Heart right ventricle (tissue), 16 donors: ENCODE measurements around the gene FZD1. TPM values are rescaled to one million over a fixed set of nuclear protein-coding genes. Genes with fewer than 3 reads are reported as not detected.
A peak's percentile ranks its signal among the peaks of the same experiment; 100 is the strongest.

Experiments
- ATAC-seq, 8 donors: fragments of 200-7000 bp; cut with Tn5 transposase; one replicate each; pipeline ENCODE4 v1.9.1; 2020; ENCODE audit warnings: mild to moderate bottlenecking in 8 of 8, moderate library complexity in 8 of 8, moderate number of reproducible peaks in 1 of 8
- DNase-seq, 2 donors: peaks; one replicate each; pipeline ENCODE4 v3.0.0-alpha.2; 2020
- H3K27ac ChIP-seq, 10 donors: fragments of 200-600 bp; sonication (generic) in 2 of 10; one replicate each; pipeline versions ENCODE4 v1.5.0 to v1.8.0; 2020 to 2022; ENCODE audit warnings: mild to moderate bottlenecking in 3 of 10
- H3K27me3 ChIP-seq, 7 donors: fragments of 200-600 bp; one replicate each; pipeline ENCODE4 v1.8.0; 2021 to 2022; ENCODE audit warnings: mild to moderate bottlenecking in 2 of 7
- H3K36me3 ChIP-seq, 9 donors: fragments of 200-600 bp; sonication (generic) in 1 of 9; one replicate each; pipeline versions ENCODE4 v1.5.0 to v1.8.0; 2020 to 2022; ENCODE audit warnings: mild to moderate bottlenecking in 2 of 9
- H3K4me1 ChIP-seq, 9 donors: fragments of 200-600 bp; sonication (generic) in 1 of 9; one replicate each; pipeline versions ENCODE4 v1.5.0 to v1.8.0; 2020 to 2022; ENCODE audit warnings: mild to moderate bottlenecking in 4 of 9
- H3K4me3 ChIP-seq, 10 donors: fragments of 200-600 bp; sonication (generic) in 2 of 10; one replicate each; pipeline versions ENCODE4 v1.5.0 to v1.8.0; 2020 to 2022; ENCODE audit warnings: mild to moderate bottlenecking in 7 of 10, moderate library complexity in 2 of 10
- H3K9me3 ChIP-seq, 11 donors: fragments of 200-600 bp in 10 of 11; sonication (generic) in 2 of 11; one replicate each; pipeline versions ENCODE4 v1.5.0 to v1.8.0; 2013 to 2022; ENCODE audit warnings: mild to moderate bottlenecking in 2 of 11, control low read depth in 1 of 11, moderate library complexity in 1 of 11
- CTCF ChIP-seq, 9 donors: fragments of 200-600 bp; sonication (generic) in 2 of 9; IDR thresholded peaks; one replicate each; pipeline versions ENCODE4 v1.5.0 to v1.8.0; 2021 to 2022; ENCODE audit warnings: antibody characterized with exemption in 9 of 9, mild to moderate bottlenecking in 5 of 9, moderate library complexity in 1 of 9
- WGBS, 2 donors: extraction: QIAGEN DNeasy Blood & Tissue Kit; methylation state at CpG; one replicate each; pipeline ENCODE4 v1.1.7; 2013; ENCODE audit warnings: inconsistent platforms in 1 of 2; 5-methylcytosine and 5-hydroxymethylcytosine counted together
- intact Hi-C, 10 donors: fragments of 100-400 bp; cut with DNase I; formaldehyde crosslinking; loops; one replicate each; pipeline versions ENCODE4 v1.11.1 to v1.14.2; 2022
- long read RNA-seq, 3 donors: library from polyadenylated mRNA; unstranded; transcript quantifications; one replicate each; pipeline ENCODE4 v2.0.0, GENCODE V29; 2020 to 2021
- polyA plus RNA-seq, 2 donors: library from polyadenylated mRNA; stranded (reverse); fragments of 200-250 nt; gene quantifications; one replicate each; pipeline ENCODE4 v1.2.3, GENCODE V29; 2013
- total RNA-seq, 10 donors: library from RNA; stranded (reverse); fragmentation: NEBNext Ultra II Directional in 3 of 10; extraction: Animal tissue kit (Norgen Biotek cat#: 25700) in 3 of 10; gene quantifications; one replicate each; pipeline versions ENCODE4 v1.2.1 to v1.2.4, GENCODE V29; 2021 to 2023
- donor health status: Arrhythmogenic right ventricular cardiomyopathy.
- donor health status: ischemic (EF 13 %, LVEDD 7.1; RV severe dilation, severe dysfunction).
- donor health status: healthy with polysubstance abuse.
- donor health status: DM: no; HTN: yes; CAD: no.
- donor health status: DM: no; HTN: no; CAD: no.
- donor health status: ischemic (EF 25% LVEDD 6.9; RV normal size, moderate dysfunction).
- donor health status: ischemic (EF 25% LVEDD 5.7; RV mildly dilated, moderate dysfunction).
- donor health status: healthy.
- donor health status: DM: yes; HTN: yes; CAD: no.
- donor health status: Ischemic cardiomyopathy.
- donor health status: ischemic (EF 35%, LVEDD 5.7; RV mildly dilated, moderate dysfunction).
- donor health status: nonischemic (EF 11% LVEDD 7.7; RV severe dilation, severe dysfunction).
- donor health status: DM: yes; HTN: yes; CAD: no.
- donor health status: PGD.
- donor health status: ischemic (EF 29% LVEDD 5.4; RV normal size, mild dysfunction).
- donor health status: nonischemic (EF 23%, LVEDD 6.1; RV moderate dilation, normal function).

The FZD1 gene
- total RNA-seq, result 10 to 100 TPM in 9 of 10 donors, 1 to 10 TPM in 1; 4.1 to 36.0 (median 17.5) TPM
- polyA plus RNA-seq, result 1 to 10 TPM; 3.8 to 5.7 TPM
- long read RNA-seq, donor 1, full-length matches to known transcripts, result 85 of 86 reads
- long read RNA-seq, donor 1, partial matches to known transcripts, result 0 of 86 reads
- long read RNA-seq, donor 1, other reads (novel, unspliced or antisense), result 1 of 86 reads
- long read RNA-seq, donor 2, full-length matches to known transcripts, result 141 of 141 reads
- long read RNA-seq, donor 2, partial matches to known transcripts, result 0 of 141 reads
- long read RNA-seq, donor 2, other reads (novel, unspliced or antisense), result 0 of 141 reads
- long read RNA-seq, donor 3, full-length matches to known transcripts, result 13 of 13 reads
- long read RNA-seq, donor 3, partial matches to known transcripts, result 0 of 13 reads
- long read RNA-seq, donor 3, other reads (novel, unspliced or antisense), result 0 of 13 reads

- Histone ChIP-seq H3K9me3 (no peaks in the 10 kb centered on the region), H3K4me3 (peak within 1 kb of the TSS; percentile 73 to 93 (median 84)), H3K4me1 (peaks cover 3 to 47% (median 28%) of the 10 kb centered on the region in 9 donors), H3K27ac (peak within 1 kb of the TSS; percentile 87 to 98 (median 96)), H3K36me3 (no peaks in the 10 kb centered on the region), H3K27me3 (peaks cover 0 to 26% (median 0%) of the 10 kb centered on the region in 7 donors)
- 0 to 1% methylated on average over 79 to 90 of the region's 90 CpGs for WGBS, 2 donors
- intact Hi-C loops, result loop anchor here (2.0 to 10.0 kb wide), 9 partner anchors 81 to 521 kb away; no protein-coding TSS in a partner anchor
- ATAC-seq (peak; percentile 93 to 98 (median 96)), DNase-seq (peak; percentile 96 to 97)
- peak in 2 of 9 donors; percentile 27 to 31 for TF ChIP-seq CTCF (IDR thresholded peaks at IDR 0.05)
Measured at GRCh38 chr7:91264046-91264923, at the start of gene FZD1. FZD1 (plus strand) TSS chr7:91264433; CDS start chr7:91264881, 448 bp downstream.

GRCh38 chr7:91226411-91226810, 37.8 kb upstream of the FZD1 start:
- WGBS, 2 donors, result 81% methylated on average over 2 of the region's 2 CpGs
- H3K27ac ChIP-seq, result no peak overlapping the region
- H3K27me3 ChIP-seq, result no peaks in the 10 kb centered on the region
- ATAC-seq (no peak), DNase-seq (no peak)
- H3K4me3 ChIP-seq, result no peak overlapping the region
- H3K9me3 ChIP-seq, result no peaks in the 10 kb centered on the region
- H3K36me3 ChIP-seq, result no peaks in the 10 kb centered on the region
- TF ChIP-seq CTCF (IDR thresholded peaks at IDR 0.05), result no peak
- intact Hi-C loops, result no loop called here
- no peaks in the 10 kb centered on the region for H3K4me1 ChIP-seq

- intact Hi-C loops, result no loop called here
Measured at GRCh38 chr7:91228327-91228726, 35.9 kb upstream of the FZD1 start.

More at GRCh38 chr7:91228327-91228726, 35.9 kb upstream of the FZD1 start:
- Histone ChIP-seq H3K9me3 (no peaks in the 10 kb centered on the region), H3K27ac (no peak overlapping the region), H3K4me1 (no peaks in the 10 kb centered on the region), H3K36me3 (no peaks in the 10 kb centered on the region), H3K27me3 (peaks cover 0 to 5% (median 0%) of the 10 kb centered on the region in 7 donors), H3K4me3 (no peak overlapping the region)
- ATAC-seq (no peak), DNase-seq (no peak)
- WGBS, 2 donors, result 88 to 94% methylated on average over 2 of the region's 2 CpGs
- TF ChIP-seq CTCF (IDR thresholded peaks at IDR 0.05), result no peak
